HCT116 (cell line): ENCODE results near the gene PBX1. TPM values are rescaled to one million over a fixed set of nuclear protein-coding genes. Genes with fewer than 3 reads are reported as not detected.

Experiments used
- ATAC-seq: fragments of 200-7000 bp; cut with Tn5 transposase; 2 replicates; pipeline ENCODE4 v1.9.1; 2020; ENCODE audit warnings: mild to moderate bottlenecking, moderate library complexity
- BruUV-seq: library from RNA; stranded (reverse); fragments of 400-500 nt; replicated peaks from 2 replicates; lab custom pipeline; 2021; lab: Mats Ljungman, UMichigan
- CTCF ChIA-PET: fragments of 300-600 bp; sonication (Branson Sonifier 250); formaldehyde crosslinking; loops from one replicate; lab custom pipeline; 2021; ENCODE audit warnings: antibody characterized with exemption; lab: Charles Lee
- POLR2A ChIA-PET: fragments of 300-600, 350-600 bp; sonication (Branson Sonifier 250); formaldehyde crosslinking; loops from one replicate; lab custom pipeline; 2021; ENCODE audit warnings: antibody characterized with exemption; lab: Charles Lee
- RAD21 ChIA-PET, 2 experiments: fragments of 300-600 bp; sonication (Branson Sonifier 250); formaldehyde crosslinking; loops; one replicate each; lab custom pipeline; 2023; ENCODE audit warnings: low total read pairs in 2 of 2; ENCODE audit not compliant: uncharacterized antibody in 2 of 2, unreplicated experiment in 2 of 2, low non-redundant PET in 1 of 2; lab: Charles Lee
- DNase-seq: peaks from one replicate; pipeline ENCODE4 v3.0.0-alpha.2; 2010; ENCODE audit warnings: low read depth, low spot score
- H2AFZ ChIP-seq: fragments of 200-600 bp; shearing (Covaris generic), sonication (generic); 2 replicates; pipeline ENCODE4 v1.6.1; 2017; ENCODE audit warnings: low read depth, mixed run types, mixed read lengths, antibody characterized with exemption, low read length; ENCODE audit not compliant: poor library complexity, severe bottlenecking
- H3K27ac ChIP-seq: 2 replicates; pipeline ENCODE4 v1.5.1; 2012; ENCODE audit warnings: low read depth, low read length
- H3K27me3 ChIP-seq: fragments of 200-600 bp; sonication (generic); 2 replicates; pipeline ENCODE4 v1.6.1; 2016; ENCODE audit warnings: mixed run types, low read length, mixed read lengths; ENCODE audit not compliant: insufficient read depth
- H3K36me3 ChIP-seq, 2 experiments: fragments of 200-500 bp in 1 of 2; fragments of 200-600 bp in 1 of 2; sonication (Bioruptor generic) in 1 of 2; sonication (generic) in 1 of 2; 2 replicates each; pipeline versions ENCODE4 v1.5.1 to v1.6.1; 2014 to 2016; ENCODE audit warnings: low read length in 2 of 2, inconsistent platforms in 1 of 2, mixed read lengths in 1 of 2, mixed run types in 1 of 2; ENCODE audit not compliant: insufficient read depth in 2 of 2, control insufficient read depth in 1 of 2
- H3K4me1 ChIP-seq, 2 experiments: fragments of 200-600 bp in 1 of 2; sonication (generic) in 1 of 2; 2 replicates each; pipeline versions ENCODE4 v1.5.1 to v1.6.1; 2012 to 2017; ENCODE audit warnings: low read length in 2 of 2, inconsistent platforms in 1 of 2, mild to moderate bottlenecking in 1 of 2, mixed read lengths in 1 of 2, mixed run types in 1 of 2, moderate library complexity in 1 of 2; ENCODE audit not compliant: insufficient read depth in 2 of 2, control insufficient read depth in 1 of 2
- H3K4me2 ChIP-seq: fragments of 200-600 bp; sonication (generic); 2 replicates; pipeline ENCODE4 v1.6.1; 2017; ENCODE audit warnings: mixed run types, low read length, mixed read lengths
- H3K4me3 ChIP-seq, 2 experiments: fragments of 200-600 bp in 1 of 2; sonication (generic) in 1 of 2; replicated peaks in 1 of 2; 2 replicates each; pipeline ENCODE4 v1.5.1; 2011 to 2016; ENCODE audit warnings: low read length in 2 of 2, control low read depth in 1 of 2, low read depth in 1 of 2, mild to moderate bottlenecking in 1 of 2, mixed read lengths in 1 of 2, mixed run types in 1 of 2
- H3K79me2 ChIP-seq: fragments of 200-600 bp; sonication (generic); 2 replicates; pipeline ENCODE4 v1.6.1; 2017; ENCODE audit warnings: mild to moderate bottlenecking, mixed run types, low read length, moderate library complexity, mixed read lengths; ENCODE audit not compliant: insufficient read depth
- H3K9ac ChIP-seq: fragments of 200-600 bp; sonication (generic); 2 replicates; pipeline ENCODE4 v1.6.1; 2016; ENCODE audit warnings: low read length, mixed read lengths
- H3K9me2 ChIP-seq: fragments of 200-600 bp; sonication (generic), shearing (Covaris generic); 2 replicates; pipeline ENCODE4 v1.6.1; 2017; ENCODE audit warnings: mixed run types, mild to moderate bottlenecking, moderate library complexity; ENCODE audit not compliant: insufficient read depth
- H3K9me3 ChIP-seq, 2 experiments: fragments of 200-500 bp in 1 of 2; fragments of 200-600 bp in 1 of 2; sonication (Bioruptor generic) in 1 of 2; sonication (generic) in 1 of 2; 2 replicates each; pipeline ENCODE4 v1.6.1; 2014 to 2017; ENCODE audit warnings: low read length in 2 of 2, mixed read lengths in 2 of 2, inconsistent platforms in 1 of 2, low read depth in 1 of 2, mild to moderate bottlenecking in 1 of 2, mixed run types in 1 of 2, moderate library complexity in 1 of 2; ENCODE audit not compliant: control insufficient read depth in 1 of 2, insufficient read depth in 1 of 2
- H4K20me1 ChIP-seq: fragments of 200-600 bp; sonication (generic), shearing (Covaris generic); 2 replicates; pipeline ENCODE4 v1.6.1; 2017; ENCODE audit warnings: mixed run types, mild to moderate bottlenecking, moderate library complexity; ENCODE audit not compliant: insufficient read depth
- CEBPB ChIP-seq: IDR thresholded peaks from 2 replicates; pipeline ENCODE4 v1.6.1; 2012; ENCODE audit warnings: low read depth
- EGR1 ChIP-seq: IDR thresholded peaks from 2 replicates; pipeline ENCODE4 v1.6.1; 2012; ENCODE audit warnings: low read depth
- ELF1 ChIP-seq: IDR thresholded peaks from 2 replicates; pipeline ENCODE4 v1.6.1; 2012; ENCODE audit warnings: low read depth, borderline replicate concordance
- EZH2 ChIP-seq: fragments of 200-600 bp; sonication (generic); IDR thresholded peaks from 2 replicates; pipeline ENCODE4 v1.6.1; 2017; ENCODE audit warnings: antibody characterized with exemption, mixed run types
- FOSL1 ChIP-seq: IDR thresholded peaks from 2 replicates; pipeline ENCODE4 v1.6.1; 2012; ENCODE audit warnings: low read depth
- POLR2A ChIP-seq: IDR thresholded peaks from 2 replicates; pipeline ENCODE4 v1.7.0; 2011; ENCODE audit warnings: borderline replicate concordance; ENCODE audit not compliant: insufficient read depth, insufficient read length; ENCODE audit errors: extremely low read depth
- POLR2AphosphoS5 ChIP-seq: IDR thresholded peaks from 2 replicates; pipeline ENCODE4 v1.6.1; 2011; ENCODE audit warnings: mild to moderate bottlenecking, low read depth, low read length, moderate library complexity
- RAD21 ChIP-seq: IDR thresholded peaks from 2 replicates; pipeline ENCODE4 v1.6.1; 2012; ENCODE audit warnings: low read depth, mild to moderate bottlenecking
- SIN3A ChIP-seq: IDR thresholded peaks from 2 replicates; pipeline ENCODE4 v1.6.1; 2012; ENCODE audit warnings: low read depth
- SP1 ChIP-seq: IDR thresholded peaks from 2 replicates; pipeline ENCODE4 v1.6.1; 2012; ENCODE audit warnings: low read depth
- TCF7L2 ChIP-seq: IDR thresholded peaks from 2 replicates; pipeline ENCODE4 v1.7.0; 2011; ENCODE audit warnings: borderline replicate concordance, inconsistent platforms; ENCODE audit not compliant: insufficient read depth, insufficient read length; ENCODE audit errors: extremely low read depth
- intact Hi-C: fragments of 100-400 bp; cut with micrococcal nuclease; formaldehyde crosslinking; loops from 2 replicates; pipeline ENCODE4 v1.10.0; 2022
- total RNA-seq: library from RNA; stranded (reverse); gene quantifications from one replicate; pipeline ENCODE4 v1.2.1, GENCODE V29; 2021; ENCODE audit not compliant: unreplicated experiment
- TF ChIP-seq, protein P1 (sequence below): IDR thresholded peaks from 2 replicates; pipeline ENCODE4 v1.6.1; 2011; ENCODE audit warnings: mild to moderate bottlenecking, low read length, moderate library complexity; ENCODE audit not compliant: insufficient replicate concordance; ENCODE audit errors: extremely low read depth
- TF ChIP-seq, protein P2 (sequence below): IDR thresholded peaks from 2 replicates; pipeline ENCODE4 v1.6.1; 2012; ENCODE audit warnings: low read depth
- TF ChIP-seq, protein P3 (sequence below): IDR thresholded peaks from 2 replicates; pipeline ENCODE4 v1.6.1; 2012

The PBX1 gene
- total RNA-seq, 1 experiment from 2014 or later = 29.6 TPM

DNA sequence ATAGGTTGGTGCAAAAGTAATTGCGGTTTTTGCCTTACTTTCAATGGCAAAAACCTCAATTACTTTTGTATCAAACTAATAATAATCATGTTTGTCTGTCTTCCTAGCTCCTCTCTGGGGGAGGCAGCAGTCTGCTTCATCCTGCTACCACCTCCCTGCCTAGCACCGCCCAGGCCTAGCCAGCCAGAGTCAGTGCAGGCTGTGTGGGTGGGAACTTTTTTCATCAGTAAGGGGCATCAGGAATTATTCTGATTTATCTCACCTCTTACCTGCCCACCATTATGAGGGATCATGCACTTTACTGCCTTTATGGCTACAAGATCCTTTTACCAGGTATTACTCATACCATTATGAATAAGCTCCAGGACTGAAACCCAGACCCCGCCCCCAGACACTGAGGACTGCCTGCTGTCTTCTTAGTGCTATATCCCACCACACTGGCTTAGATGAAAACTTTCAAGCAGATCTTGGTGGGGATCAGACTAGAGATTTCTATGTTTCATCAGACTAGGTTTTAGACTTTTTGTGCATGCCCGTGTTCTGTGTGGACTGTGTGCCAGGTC is 116.4 kb downstream of the PBX1 start:
- no peaks in the 10 kb centered on the region for H3K9me3 ChIP-seq
- H3K9me2 ChIP-seq = no peaks in the 10 kb centered on the region
- CTCF ChIA-PET = no interaction called here
- peak; percentile 81 for ATAC-seq
- no peaks in the 10 kb centered on the region for H3K27me3 ChIP-seq
- no peak overlapping the region for H3K9ac ChIP-seq
- RAD21 ChIA-PET = interaction anchor here in 1 of 2 experiments (1.8 kb wide), 1 partner anchor 112 kb away, joined by 5 read pairs; no protein-coding TSS in a partner anchor
- POLR2A ChIA-PET = no interaction called here
- H3K36me3 ChIP-seq = no peaks in the 10 kb centered on the region
- peaks cover 36 to 38% of the 10 kb centered on the region in 2 experiments for H3K4me1 ChIP-seq
- H4K20me1 ChIP-seq = no peaks in the 10 kb centered on the region
- no peaks in the 10 kb centered on the region for H3K79me2 ChIP-seq
- intact Hi-C loops = no loop called here
- H2AFZ ChIP-seq = peak overlapping the region; percentile 3
- TF ChIP-seq, protein P1, sequence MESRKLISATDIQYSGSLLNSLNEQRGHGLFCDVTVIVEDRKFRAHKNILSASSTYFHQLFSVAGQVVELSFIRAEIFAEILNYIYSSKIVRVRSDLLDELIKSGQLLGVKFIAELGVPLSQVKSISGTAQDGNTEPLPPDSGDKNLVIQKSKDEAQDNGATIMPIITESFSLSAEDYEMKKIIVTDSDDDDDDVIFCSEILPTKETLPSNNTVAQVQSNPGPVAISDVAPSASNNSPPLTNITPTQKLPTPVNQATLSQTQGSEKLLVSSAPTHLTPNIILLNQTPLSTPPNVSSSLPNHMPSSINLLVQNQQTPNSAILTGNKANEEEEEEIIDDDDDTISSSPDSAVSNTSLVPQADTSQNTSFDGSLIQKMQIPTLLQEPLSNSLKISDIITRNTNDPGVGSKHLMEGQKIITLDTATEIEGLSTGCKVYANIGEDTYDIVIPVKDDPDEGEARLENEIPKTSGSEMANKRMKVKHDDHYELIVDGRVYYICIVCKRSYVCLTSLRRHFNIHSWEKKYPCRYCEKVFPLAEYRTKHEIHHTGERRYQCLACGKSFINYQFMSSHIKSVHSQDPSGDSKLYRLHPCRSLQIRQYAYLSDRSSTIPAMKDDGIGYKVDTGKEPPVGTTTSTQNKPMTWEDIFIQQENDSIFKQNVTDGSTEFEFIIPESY = no peak
- TF ChIP-seq EGR1 (peak; percentile 34; the same call in 1 of the 2 replicates), EZH2 (no peak)
- TF ChIP-seq, all 23 proteins: peak for 1
- no TSS peak for BruUV-seq
- Histone ChIP-seq H3K27ac (peak overlapping the region; percentile 43), H3K4me3 (no peak overlapping the region), H3K4me2 (peak overlapping the region; percentile 38)
- DNase-seq = no peak

DNA sequence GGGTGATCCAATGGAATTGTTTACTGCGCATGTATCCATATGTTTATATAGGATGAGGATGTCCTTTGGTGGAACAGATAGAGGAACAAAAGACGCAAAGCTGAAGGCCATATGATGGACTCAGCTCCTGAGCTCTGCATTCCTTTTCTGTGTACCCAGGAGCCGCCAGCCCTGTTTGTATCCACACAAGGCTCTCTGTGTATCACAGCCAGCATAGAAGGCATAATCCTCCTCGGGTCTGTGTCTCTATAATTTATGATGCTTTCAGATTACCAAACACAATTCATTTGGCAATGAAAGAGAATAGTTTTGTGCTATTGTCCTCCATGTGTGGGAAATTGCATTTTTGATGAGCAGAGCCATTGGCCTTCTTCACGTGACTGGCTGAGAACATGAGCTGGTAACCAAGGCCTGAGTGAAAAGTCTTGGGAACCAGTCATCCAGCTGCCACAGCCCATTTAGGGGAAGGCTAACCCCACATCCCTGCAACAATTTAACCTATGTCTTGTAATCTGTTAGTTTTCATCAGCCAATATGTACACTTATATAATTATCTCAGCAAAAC is 119.2 kb downstream of the PBX1 start:
- no peak overlapping the region for H2AFZ ChIP-seq
- no peak overlapping the region for H3K4me2 ChIP-seq
- H3K4me3 ChIP-seq = no peak overlapping the region
- no peaks in the 10 kb centered on the region for H3K9me3 ChIP-seq
- no peak for ATAC-seq
- H3K27ac ChIP-seq = no peak overlapping the region
- intact Hi-C loops = no loop called here
- peaks cover 38 to 45% of the 10 kb centered on the region in 2 experiments for H3K4me1 ChIP-seq
- H3K36me3 ChIP-seq = no peaks in the 10 kb centered on the region
- H3K27me3 ChIP-seq = no peaks in the 10 kb centered on the region
- H3K9ac ChIP-seq = no peak overlapping the region
- DNase-seq = no peak
- POLR2A ChIA-PET = no interaction called here
- H4K20me1 ChIP-seq = no peaks in the 10 kb centered on the region
- TF ChIP-seq POLR2A (no peak), CEBPB (no peak), RAD21 (no peak), ELF1 (no peak), SIN3A (no peak), FOSL1 (no peak), POLR2AphosphoS5 (no peak), TCF7L2 (no peak), EZH2 (no peak), SP1 (no peak)
- TF ChIP-seq, protein P2, sequence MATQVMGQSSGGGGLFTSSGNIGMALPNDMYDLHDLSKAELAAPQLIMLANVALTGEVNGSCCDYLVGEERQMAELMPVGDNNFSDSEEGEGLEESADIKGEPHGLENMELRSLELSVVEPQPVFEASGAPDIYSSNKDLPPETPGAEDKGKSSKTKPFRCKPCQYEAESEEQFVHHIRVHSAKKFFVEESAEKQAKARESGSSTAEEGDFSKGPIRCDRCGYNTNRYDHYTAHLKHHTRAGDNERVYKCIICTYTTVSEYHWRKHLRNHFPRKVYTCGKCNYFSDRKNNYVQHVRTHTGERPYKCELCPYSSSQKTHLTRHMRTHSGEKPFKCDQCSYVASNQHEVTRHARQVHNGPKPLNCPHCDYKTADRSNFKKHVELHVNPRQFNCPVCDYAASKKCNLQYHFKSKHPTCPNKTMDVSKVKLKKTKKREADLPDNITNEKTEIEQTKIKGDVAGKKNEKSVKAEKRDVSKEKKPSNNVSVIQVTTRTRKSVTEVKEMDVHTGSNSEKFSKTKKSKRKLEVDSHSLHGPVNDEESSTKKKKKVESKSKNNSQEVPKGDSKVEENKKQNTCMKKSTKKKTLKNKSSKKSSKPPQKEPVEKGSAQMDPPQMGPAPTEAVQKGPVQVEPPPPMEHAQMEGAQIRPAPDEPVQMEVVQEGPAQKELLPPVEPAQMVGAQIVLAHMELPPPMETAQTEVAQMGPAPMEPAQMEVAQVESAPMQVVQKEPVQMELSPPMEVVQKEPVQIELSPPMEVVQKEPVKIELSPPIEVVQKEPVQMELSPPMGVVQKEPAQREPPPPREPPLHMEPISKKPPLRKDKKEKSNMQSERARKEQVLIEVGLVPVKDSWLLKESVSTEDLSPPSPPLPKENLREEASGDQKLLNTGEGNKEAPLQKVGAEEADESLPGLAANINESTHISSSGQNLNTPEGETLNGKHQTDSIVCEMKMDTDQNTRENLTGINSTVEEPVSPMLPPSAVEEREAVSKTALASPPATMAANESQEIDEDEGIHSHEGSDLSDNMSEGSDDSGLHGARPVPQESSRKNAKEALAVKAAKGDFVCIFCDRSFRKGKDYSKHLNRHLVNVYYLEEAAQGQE = no peak
- TF ChIP-seq, protein P3, sequence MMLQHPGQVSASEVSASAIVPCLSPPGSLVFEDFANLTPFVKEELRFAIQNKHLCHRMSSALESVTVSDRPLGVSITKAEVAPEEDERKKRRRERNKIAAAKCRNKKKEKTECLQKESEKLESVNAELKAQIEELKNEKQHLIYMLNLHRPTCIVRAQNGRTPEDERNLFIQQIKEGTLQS = no peak
- TF ChIP-seq, all 23 proteins: peak for 0
- ChIA-PET RAD21 (no interaction called here), CTCF (no interaction called here)
- Histone ChIP-seq H3K79me2 (no peaks in the 10 kb centered on the region), H3K9me2 (no peaks in the 10 kb centered on the region)
- BruUV-seq = no TSS peak
